Vagina (tissue), 2 donors: ENCODE measurements around the gene CCDC92B. TPM values are rescaled to one million over a fixed set of nuclear protein-coding genes. Genes with fewer than 3 reads are reported as not detected.

ENCODE experiments used
- DNase-seq, 2 donors: peaks; one replicate each; pipeline ENCODE4 v3.0.0-alpha.2; 2017; ENCODE audit errors: extremely low spot score in 2 of 2
- H3K27ac ChIP-seq: fragments of 200-600 bp; sonication (generic); one replicate; pipeline ENCODE4 v1.5.1; 2019
- H3K27me3 ChIP-seq: fragments of 200-600 bp; sonication (generic); one replicate; pipeline ENCODE4 v1.5.1; 2019
- H3K36me3 ChIP-seq, 2 donors: fragments of 200-600 bp; sonication (generic); one replicate each; pipeline ENCODE4 v1.5.1; 2017 to 2019
- H3K4me1 ChIP-seq: fragments of 200-600 bp; sonication (generic); one replicate; pipeline ENCODE4 v1.5.1; 2019
- H3K4me3 ChIP-seq, 2 donors: fragments of 200-600 bp; sonication (generic); 1 replicate in 1 of 2; 2 replicates in 1 of 2; pipeline ENCODE4 v1.5.1; 2016 to 2019
- H3K9me3 ChIP-seq: fragments of 200-600 bp; sonication (generic); one replicate; pipeline ENCODE4 v1.5.1; 2019
- POLR2A ChIP-seq, 2 donors: fragments of 450-650 bp; IDR thresholded peaks; one replicate each; pipeline ENCODE4 v1.6.1; 2017; ENCODE audit warnings: antibody characterized with exemption in 2 of 2, mild to moderate bottlenecking in 2 of 2, moderate library complexity in 2 of 2
- POLR2AphosphoS5 ChIP-seq, 2 donors: sonication (generic); formaldehyde crosslinking; IDR thresholded peaks; one replicate each; pipeline ENCODE4 v1.9.0; 2017; ENCODE audit warnings: antibody characterized with exemption in 2 of 2, mild to moderate bottlenecking in 2 of 2, low read depth in 1 of 2; ENCODE audit not compliant: insufficient read depth in 1 of 2
- intact Hi-C: fragments of 100-400 bp; cut with DNase I; formaldehyde crosslinking; loops from one replicate; pipeline ENCODE4 v1.15.1; 2023
- total RNA-seq: library from RNA; depleted of rRNA; stranded (reverse); fragments of >200 nt; gene quantifications from one replicate; pipeline ENCODE4 v1.2.3, GENCODE V29; 2016
- TF ChIP-seq, protein P1 (sequence below), 3 experiments: fragments of 450-650 bp in 2 of 3; fragments of 200-600 bp in 1 of 3; sonication (generic) in 1 of 3; IDR thresholded peaks; one replicate each; pipeline ENCODE4 v1.5.1; 2017 to 2019; ENCODE audit warnings: antibody characterized with exemption in 3 of 3, mild to moderate bottlenecking in 2 of 3, moderate library complexity in 2 of 3

CCDC92B gene
- total RNA-seq, 1 donor from 2014 or later: 0.25 TPM

DNA sequence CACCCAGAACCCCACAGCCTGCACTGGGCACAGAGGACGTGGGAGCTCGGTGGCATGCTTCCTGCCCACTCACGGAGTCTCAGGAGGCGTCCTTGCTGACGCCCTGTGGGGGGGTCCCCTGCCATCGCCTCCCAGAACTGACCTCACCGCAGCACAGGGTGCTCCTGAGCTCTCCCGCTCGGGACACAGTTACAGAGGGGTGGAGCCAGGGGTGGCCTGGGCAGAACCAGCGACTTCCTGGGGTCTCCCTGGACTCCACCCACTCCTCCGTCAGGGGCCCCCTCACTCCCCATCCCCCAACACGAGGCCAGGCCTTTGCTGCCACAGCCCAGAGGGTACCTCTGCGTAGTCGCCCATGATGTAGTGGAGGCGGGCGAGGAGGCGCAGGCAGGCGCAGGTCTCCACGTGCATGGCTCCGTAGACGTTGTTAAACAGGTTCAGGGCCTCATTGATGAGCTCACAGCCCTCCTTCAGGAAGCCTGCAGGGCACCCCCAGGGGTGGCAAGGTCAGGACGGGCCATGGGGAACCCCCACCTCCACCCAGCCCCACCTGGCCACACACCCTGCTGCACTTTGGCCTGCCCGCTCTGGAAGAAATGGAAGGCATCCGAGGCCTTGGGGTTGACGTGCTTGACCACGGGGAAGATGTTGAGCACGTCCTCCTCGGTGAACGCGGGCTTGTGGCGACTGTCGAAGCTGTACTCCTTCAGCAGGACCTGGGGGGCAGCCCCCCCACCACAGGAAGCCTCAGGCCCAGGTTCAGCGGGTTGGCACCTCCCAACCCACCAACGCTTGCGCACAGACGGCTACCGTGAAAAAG lies 55.7 kb downstream of the CCDC92B start:
- Histone ChIP-seq H3K4me1 (peaks cover 6% of the 10 kb centered on the region), H3K9me3 (no peaks in the 10 kb centered on the region), H3K36me3 (peaks cover 0 to 72% of the 10 kb centered on the region in 2 donors), H3K27ac (no peak overlapping the region), H3K4me3 (no peak overlapping the region), H3K27me3 (no peaks in the 10 kb centered on the region)
- TF ChIP-seq POLR2AphosphoS5 (IDR thresholded peaks at IDR 0.05; ENCODE audit: insufficient read depth in 1 of 2, low read depth in 1 of 2): no peak
- no peak for TF ChIP-seq POLR2A (IDR thresholded peaks at IDR 0.05)
- TF ChIP-seq, protein P1, sequence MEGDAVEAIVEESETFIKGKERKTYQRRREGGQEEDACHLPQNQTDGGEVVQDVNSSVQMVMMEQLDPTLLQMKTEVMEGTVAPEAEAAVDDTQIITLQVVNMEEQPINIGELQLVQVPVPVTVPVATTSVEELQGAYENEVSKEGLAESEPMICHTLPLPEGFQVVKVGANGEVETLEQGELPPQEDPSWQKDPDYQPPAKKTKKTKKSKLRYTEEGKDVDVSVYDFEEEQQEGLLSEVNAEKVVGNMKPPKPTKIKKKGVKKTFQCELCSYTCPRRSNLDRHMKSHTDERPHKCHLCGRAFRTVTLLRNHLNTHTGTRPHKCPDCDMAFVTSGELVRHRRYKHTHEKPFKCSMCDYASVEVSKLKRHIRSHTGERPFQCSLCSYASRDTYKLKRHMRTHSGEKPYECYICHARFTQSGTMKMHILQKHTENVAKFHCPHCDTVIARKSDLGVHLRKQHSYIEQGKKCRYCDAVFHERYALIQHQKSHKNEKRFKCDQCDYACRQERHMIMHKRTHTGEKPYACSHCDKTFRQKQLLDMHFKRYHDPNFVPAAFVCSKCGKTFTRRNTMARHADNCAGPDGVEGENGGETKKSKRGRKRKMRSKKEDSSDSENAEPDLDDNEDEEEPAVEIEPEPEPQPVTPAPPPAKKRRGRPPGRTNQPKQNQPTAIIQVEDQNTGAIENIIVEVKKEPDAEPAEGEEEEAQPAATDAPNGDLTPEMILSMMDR (IDR thresholded peaks at IDR 0.05): no peak
- intact Hi-C loops: no loop called here
- peak; percentile 70 to 77 for DNase-seq

- peak in 1 of 2 donors; percentile 71 for DNase-seq
- H3K27ac ChIP-seq: no peak overlapping the region
- H3K36me3 ChIP-seq: peaks cover 0 to 62% of the 10 kb centered on the region in 2 donors
- TF ChIP-seq POLR2A (IDR thresholded peaks at IDR 0.05) (no peak), POLR2AphosphoS5 (IDR thresholded peaks at IDR 0.05; ENCODE audit: insufficient read depth in 1 of 2, low read depth in 1 of 2) (no peak)
- TF ChIP-seq, protein P1 (IDR thresholded peaks at IDR 0.05): no peak
- H3K9me3 ChIP-seq: no peaks in the 10 kb centered on the region
- H3K4me3 ChIP-seq: no peak overlapping the region
- H3K27me3 ChIP-seq: no peaks in the 10 kb centered on the region
- intact Hi-C loops: no loop called here
- H3K4me1 ChIP-seq: peaks cover 6% of the 10 kb centered on the region
These were observed 56.7 kb downstream of the CCDC92B start for GRCh38 chr17:2692781-2693135.

DNA sequence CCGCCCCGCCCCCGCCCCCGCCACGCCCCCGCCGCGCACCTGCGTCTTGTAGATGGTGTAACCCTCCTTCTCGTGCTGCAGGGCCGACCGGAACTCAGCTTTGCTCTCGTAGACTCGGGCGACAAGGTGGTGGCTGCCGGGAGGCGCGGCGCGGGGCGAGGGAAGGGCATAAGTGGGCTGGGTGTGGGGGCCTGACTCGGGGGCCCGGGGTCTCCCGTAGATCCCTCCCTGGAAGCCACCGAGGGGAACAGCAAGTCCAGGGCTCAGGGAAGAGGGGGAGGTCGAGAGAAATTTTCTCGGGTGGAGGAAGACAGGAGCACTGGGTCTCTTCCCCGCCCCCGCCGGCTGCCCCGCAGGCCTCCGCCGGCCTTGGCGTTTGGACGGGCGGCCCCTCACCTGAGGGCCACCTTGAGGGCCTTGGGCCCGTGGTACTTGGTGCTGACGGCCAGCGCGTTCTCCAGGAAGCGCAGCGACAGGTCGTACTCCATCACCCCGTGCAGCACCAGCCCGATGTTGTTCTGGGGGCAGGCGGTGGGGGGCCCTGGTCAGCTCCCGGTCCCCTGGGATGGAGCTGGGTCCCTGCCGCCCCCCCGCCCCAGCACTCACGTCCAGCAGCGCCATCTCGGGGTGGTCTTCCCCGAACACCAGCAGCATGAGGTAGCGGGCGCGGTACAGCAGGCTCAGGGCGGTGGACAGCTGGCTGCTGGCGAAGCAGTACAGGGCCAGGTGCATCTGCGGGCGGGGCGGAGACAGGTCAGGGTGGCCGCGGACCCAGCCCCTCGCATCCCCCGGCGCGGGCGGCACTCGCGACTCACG lies 57.3 kb downstream of the CCDC92B start:
- Histone ChIP-seq H3K9me3 (no peaks in the 10 kb centered on the region), H3K4me1 (peaks cover 10% of the 10 kb centered on the region), H3K4me3 (no peak overlapping the region), H3K27me3 (no peaks in the 10 kb centered on the region), H3K27ac (no peak overlapping the region), H3K36me3 (peaks cover 0 to 57% of the 10 kb centered on the region in 2 donors)
- TF ChIP-seq POLR2AphosphoS5 (IDR thresholded peaks at IDR 0.05; ENCODE audit: insufficient read depth in 1 of 2, low read depth in 1 of 2): no peak
- TF ChIP-seq, protein P1 (IDR thresholded peaks at IDR 0.05): no peak
- TF ChIP-seq POLR2A (IDR thresholded peaks at IDR 0.05): no peak
- DNase-seq: peak; percentile 80 to 93
- intact Hi-C loops: no loop called here

DNA sequence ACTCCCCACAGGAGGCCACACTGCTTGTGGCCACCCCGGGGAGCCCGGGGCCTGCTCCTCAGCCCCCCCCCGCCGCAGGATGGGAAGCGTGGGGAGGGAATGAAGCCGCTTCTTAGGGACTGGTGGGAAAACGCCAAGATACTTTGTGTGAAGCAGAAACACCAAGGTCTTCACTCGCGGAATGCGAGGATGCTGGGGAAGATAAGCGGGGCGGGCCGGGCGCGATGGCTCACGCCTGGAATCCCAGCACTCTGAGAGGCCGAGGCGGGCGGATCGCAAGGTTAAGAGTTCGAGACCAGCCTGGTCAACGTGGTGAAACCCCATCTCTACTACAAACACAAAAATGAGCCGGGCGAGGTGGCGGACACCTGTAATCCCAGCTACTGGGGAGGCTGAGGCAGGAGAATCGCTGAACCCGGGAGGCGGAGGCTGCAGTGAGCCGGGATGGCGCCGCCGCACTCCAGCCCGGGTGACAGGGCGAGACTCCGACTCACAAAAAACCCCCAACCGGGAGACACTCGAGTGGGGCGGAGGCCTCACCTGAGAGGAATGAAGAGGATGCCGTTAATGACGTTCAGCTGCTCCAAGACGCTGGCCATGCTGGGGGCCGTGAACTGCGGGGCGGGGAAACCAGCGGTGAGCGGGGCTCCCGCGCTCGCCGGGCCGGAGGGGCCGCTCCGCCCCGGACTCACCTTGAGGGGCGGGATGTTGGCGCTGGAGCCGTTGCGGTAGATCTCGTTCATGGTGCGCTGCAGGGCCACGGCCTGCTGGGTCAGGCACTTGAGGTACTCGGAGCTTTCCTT lies 58.2 kb downstream of the CCDC92B start:
- TF ChIP-seq POLR2AphosphoS5 (IDR thresholded peaks at IDR 0.05; ENCODE audit: insufficient read depth in 1 of 2, low read depth in 1 of 2): no peak
- TF ChIP-seq, protein P1 (IDR thresholded peaks at IDR 0.05): no peak
- no peak for TF ChIP-seq POLR2A (IDR thresholded peaks at IDR 0.05)
- Histone ChIP-seq H3K4me1 (peaks cover 19% of the 10 kb centered on the region), H3K27ac (no peak overlapping the region), H3K4me3 (no peak overlapping the region), H3K27me3 (no peaks in the 10 kb centered on the region), H3K9me3 (no peaks in the 10 kb centered on the region), H3K36me3 (peaks cover 0 to 47% of the 10 kb centered on the region in 2 donors)
- intact Hi-C loops: no loop called here
- peak; percentile 42 to 84 for DNase-seq
